ENCODE measurements around the gene C1QTNF6. TPM values are rescaled to one million over a fixed set of nuclear protein-coding genes. Genes with fewer than 3 reads are reported as not detected.
"Not testable (repeated sequence)": the region's sequence is repeated elsewhere in the genome, so short reads cannot be mapped to it uniquely, and the experiment has no call there.

The C1QTNF6 gene
- polyA plus RNA-seq, 1 donor from 2014 or later = 5.3 TPM

GRCh38 chr22:37202001-37202555 is 14.0 kb upstream of the C1QTNF6 start:
- no peaks in the 10 kb centered on the region for H4K20me1 ChIP-seq (ENCODE audit: insufficient read depth)
- no peak overlapping the region for H2AFZ ChIP-seq (ENCODE audit: low read depth, low read length)
- H3F3A ChIP-seq (ENCODE audit: insufficient read depth, low read length, poor library complexity, severe bottlenecking) = no peaks in the 10 kb centered on the region
- no peaks in the 10 kb centered on the region for H3K9me3 ChIP-seq (ENCODE audit: low read length)
- no peak overlapping the region for H3K4me2 ChIP-seq (ENCODE audit: low read length)
- H3K9ac ChIP-seq (ENCODE audit: low read length) = no peak overlapping the region
- no peaks in the 10 kb centered on the region for H3K79me2 ChIP-seq (replicated peaks; ENCODE audit: insufficient read depth, low read length)
- H3K9me2 ChIP-seq (ENCODE audit: insufficient read depth, low read length) = no peaks in the 10 kb centered on the region
- TF ChIP-seq EP300 (conservative IDR thresholded peaks at IDR 0.05; ENCODE audit: poor library complexity, severe bottlenecking) (no peak), RAD21 (conservative IDR thresholded peaks at IDR 0.05) (no peak), POLR2AphosphoS5 (IDR thresholded peaks at IDR 0.05) (no peak), SMC3 (conservative IDR thresholded peaks at IDR 0.05; ENCODE audit: poor library complexity) (no peak), TAF1 (IDR thresholded peaks at IDR 0.05; ENCODE audit: low read depth) (no peak), EZH2 (IDR thresholded peaks at IDR 0.05; ENCODE audit: borderline replicate concordance, insufficient read depth, low read length, poor library complexity, severe bottlenecking) (no peak), MXI1 (conservative IDR thresholded peaks at IDR 0.05; ENCODE audit: poor library complexity, severe bottlenecking) (no peak)
- TF ChIP-seq, protein P1, sequence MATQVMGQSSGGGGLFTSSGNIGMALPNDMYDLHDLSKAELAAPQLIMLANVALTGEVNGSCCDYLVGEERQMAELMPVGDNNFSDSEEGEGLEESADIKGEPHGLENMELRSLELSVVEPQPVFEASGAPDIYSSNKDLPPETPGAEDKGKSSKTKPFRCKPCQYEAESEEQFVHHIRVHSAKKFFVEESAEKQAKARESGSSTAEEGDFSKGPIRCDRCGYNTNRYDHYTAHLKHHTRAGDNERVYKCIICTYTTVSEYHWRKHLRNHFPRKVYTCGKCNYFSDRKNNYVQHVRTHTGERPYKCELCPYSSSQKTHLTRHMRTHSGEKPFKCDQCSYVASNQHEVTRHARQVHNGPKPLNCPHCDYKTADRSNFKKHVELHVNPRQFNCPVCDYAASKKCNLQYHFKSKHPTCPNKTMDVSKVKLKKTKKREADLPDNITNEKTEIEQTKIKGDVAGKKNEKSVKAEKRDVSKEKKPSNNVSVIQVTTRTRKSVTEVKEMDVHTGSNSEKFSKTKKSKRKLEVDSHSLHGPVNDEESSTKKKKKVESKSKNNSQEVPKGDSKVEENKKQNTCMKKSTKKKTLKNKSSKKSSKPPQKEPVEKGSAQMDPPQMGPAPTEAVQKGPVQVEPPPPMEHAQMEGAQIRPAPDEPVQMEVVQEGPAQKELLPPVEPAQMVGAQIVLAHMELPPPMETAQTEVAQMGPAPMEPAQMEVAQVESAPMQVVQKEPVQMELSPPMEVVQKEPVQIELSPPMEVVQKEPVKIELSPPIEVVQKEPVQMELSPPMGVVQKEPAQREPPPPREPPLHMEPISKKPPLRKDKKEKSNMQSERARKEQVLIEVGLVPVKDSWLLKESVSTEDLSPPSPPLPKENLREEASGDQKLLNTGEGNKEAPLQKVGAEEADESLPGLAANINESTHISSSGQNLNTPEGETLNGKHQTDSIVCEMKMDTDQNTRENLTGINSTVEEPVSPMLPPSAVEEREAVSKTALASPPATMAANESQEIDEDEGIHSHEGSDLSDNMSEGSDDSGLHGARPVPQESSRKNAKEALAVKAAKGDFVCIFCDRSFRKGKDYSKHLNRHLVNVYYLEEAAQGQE (IDR thresholded peaks at IDR 0.05; ENCODE audit: borderline replicate concordance) = no peak
- TF ChIP-seq, protein P2, sequence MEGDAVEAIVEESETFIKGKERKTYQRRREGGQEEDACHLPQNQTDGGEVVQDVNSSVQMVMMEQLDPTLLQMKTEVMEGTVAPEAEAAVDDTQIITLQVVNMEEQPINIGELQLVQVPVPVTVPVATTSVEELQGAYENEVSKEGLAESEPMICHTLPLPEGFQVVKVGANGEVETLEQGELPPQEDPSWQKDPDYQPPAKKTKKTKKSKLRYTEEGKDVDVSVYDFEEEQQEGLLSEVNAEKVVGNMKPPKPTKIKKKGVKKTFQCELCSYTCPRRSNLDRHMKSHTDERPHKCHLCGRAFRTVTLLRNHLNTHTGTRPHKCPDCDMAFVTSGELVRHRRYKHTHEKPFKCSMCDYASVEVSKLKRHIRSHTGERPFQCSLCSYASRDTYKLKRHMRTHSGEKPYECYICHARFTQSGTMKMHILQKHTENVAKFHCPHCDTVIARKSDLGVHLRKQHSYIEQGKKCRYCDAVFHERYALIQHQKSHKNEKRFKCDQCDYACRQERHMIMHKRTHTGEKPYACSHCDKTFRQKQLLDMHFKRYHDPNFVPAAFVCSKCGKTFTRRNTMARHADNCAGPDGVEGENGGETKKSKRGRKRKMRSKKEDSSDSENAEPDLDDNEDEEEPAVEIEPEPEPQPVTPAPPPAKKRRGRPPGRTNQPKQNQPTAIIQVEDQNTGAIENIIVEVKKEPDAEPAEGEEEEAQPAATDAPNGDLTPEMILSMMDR (IDR thresholded peaks at IDR 0.05; ENCODE audit: poor library complexity, severe bottlenecking) = no peak
- H3K27ac ChIP-seq (ENCODE audit: low read length) = no peak overlapping the region
- no peaks in the 10 kb centered on the region for H3K27me3 ChIP-seq (ENCODE audit: insufficient read depth, low read depth, low read length)
- no peaks in the 10 kb centered on the region for H3K36me3 ChIP-seq (ENCODE audit: insufficient read depth, low read length)
- no peak overlapping the region for H3K4me3 ChIP-seq (ENCODE audit: low read length)

DNA sequence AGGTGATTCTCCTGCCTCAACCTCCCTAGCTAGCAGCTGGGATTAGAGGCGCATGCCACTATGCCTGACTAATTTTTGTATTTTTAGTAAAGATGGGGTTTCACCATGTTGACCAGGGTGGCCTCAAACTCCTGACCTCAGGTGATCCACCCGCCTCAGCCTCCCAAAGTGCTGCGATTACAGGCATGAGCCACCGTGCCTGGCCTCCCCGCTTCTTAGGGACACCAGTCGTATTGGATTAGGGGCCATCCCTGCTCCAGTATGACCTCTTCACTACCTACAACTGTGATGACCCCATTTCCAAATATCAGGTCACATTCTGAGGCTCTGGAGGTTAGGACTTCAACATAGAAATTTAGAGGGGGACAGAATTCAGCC is 13.4 kb upstream of the C1QTNF6 start:
- not testable (repeated sequence) for H3K79me2 ChIP-seq (replicated peaks; ENCODE audit: insufficient read depth, low read length); H3K4me2 ChIP-seq (ENCODE audit: low read length); H3K36me3 ChIP-seq (ENCODE audit: insufficient read depth, low read length); H3F3A ChIP-seq (ENCODE audit: insufficient read depth, low read length, poor library complexity, severe bottlenecking); H4K20me1 ChIP-seq (ENCODE audit: insufficient read depth); H2AFZ ChIP-seq (ENCODE audit: low read depth, low read length); H3K9ac ChIP-seq (ENCODE audit: low read length); H3K27ac ChIP-seq (ENCODE audit: low read length); H3K9me3 ChIP-seq (ENCODE audit: low read length); H3K9me2 ChIP-seq (ENCODE audit: insufficient read depth, low read length); H3K27me3 ChIP-seq (ENCODE audit: insufficient read depth, low read depth, low read length); H3K4me3 ChIP-seq (ENCODE audit: low read length)

- no peaks in the 10 kb centered on the region for H3K36me3 ChIP-seq (ENCODE audit: insufficient read depth, low read length)
- no peak overlapping the region for H3K4me2 ChIP-seq (ENCODE audit: low read length)
- H3K27ac ChIP-seq (ENCODE audit: low read length) = no peak overlapping the region
- no peaks in the 10 kb centered on the region for H3K27me3 ChIP-seq (ENCODE audit: insufficient read depth, low read depth, low read length)
- H3K9me2 ChIP-seq (ENCODE audit: insufficient read depth, low read length) = no peaks in the 10 kb centered on the region
- no peaks in the 10 kb centered on the region for H3K79me2 ChIP-seq (replicated peaks; ENCODE audit: insufficient read depth, low read length)
- peak overlapping the region; percentile 73 for H3K4me3 ChIP-seq (ENCODE audit: low read length)
- TF ChIP-seq RAD21 (conservative IDR thresholded peaks at IDR 0.05) = no peak
- TF ChIP-seq EP300 (conservative IDR thresholded peaks at IDR 0.05; ENCODE audit: poor library complexity, severe bottlenecking) = no peak
- no peak for TF ChIP-seq POLR2AphosphoS5 (IDR thresholded peaks at IDR 0.05)
- TF ChIP-seq, protein P2 (IDR thresholded peaks at IDR 0.05; ENCODE audit: poor library complexity, severe bottlenecking) = no peak
- no peak for TF ChIP-seq EZH2 (IDR thresholded peaks at IDR 0.05; ENCODE audit: borderline replicate concordance, insufficient read depth, low read length, poor library complexity, severe bottlenecking)
- TF ChIP-seq SMC3 (conservative IDR thresholded peaks at IDR 0.05; ENCODE audit: poor library complexity) = no peak
- no peak for TF ChIP-seq MXI1 (conservative IDR thresholded peaks at IDR 0.05; ENCODE audit: poor library complexity, severe bottlenecking)
- no peak for TF ChIP-seq TAF1 (IDR thresholded peaks at IDR 0.05; ENCODE audit: low read depth)
- TF ChIP-seq, protein P1 (IDR thresholded peaks at IDR 0.05; ENCODE audit: borderline replicate concordance) = no peak
- no peaks in the 10 kb centered on the region for H4K20me1 ChIP-seq (ENCODE audit: insufficient read depth)
- peak overlapping the region; percentile 60 for H2AFZ ChIP-seq (ENCODE audit: low read depth, low read length)
- H3F3A ChIP-seq (ENCODE audit: insufficient read depth, low read length, poor library complexity, severe bottlenecking) = no peaks in the 10 kb centered on the region
- no peaks in the 10 kb centered on the region for H3K9me3 ChIP-seq (ENCODE audit: low read length)
- peak overlapping the region; percentile 47 for H3K9ac ChIP-seq (ENCODE audit: low read length)
These were observed 11.7 kb upstream of the C1QTNF6 start for GRCh38 chr22:37199760-37200108.

All from neural cell (in vitro differentiated cells).